ENCODE results near the gene FAM187B. TPM values are rescaled to one million over a fixed set of nuclear protein-coding genes. Genes with fewer than 3 reads are reported as not detected.

FAM187B gene
- total RNA-seq, 1 donor from 2014 or later, result not detected

GRCh38 chr19:35256566-35256965 lies 28.0 kb upstream of the FAM187B start:
- Mint-ChIP-seq H3K4me1 (ENCODE audit: low read depth) (peaks cover 4% of the 10 kb centered on the region), H3K36me3 (ENCODE audit: low read depth) (no peaks in the 10 kb centered on the region), H3K27ac (no peak overlapping the region), H3K9me3 (no peaks in the 10 kb centered on the region), H3K4me3 (ENCODE audit: low read depth) (no peak overlapping the region), H3K27me3 (ENCODE audit: low read depth) (no peaks in the 10 kb centered on the region)
- no peak for DNase-seq (ENCODE audit: low spot score)
- intact Hi-C loops (cut with micrococcal nuclease), result no loop called here

GRCh38 chr19:35254341-35255297 lies 26.1 kb upstream of the FAM187B start:
- no peaks in the 10 kb centered on the region for H3K9me3 Mint-ChIP-seq
- peaks cover 15% of the 10 kb centered on the region for H3K27me3 Mint-ChIP-seq (ENCODE audit: low read depth)
- H3K27ac Mint-ChIP-seq, result no peak overlapping the region
- intact Hi-C loops (cut with micrococcal nuclease), result no loop called here
- no peak overlapping the region for H3K4me3 Mint-ChIP-seq (ENCODE audit: low read depth)
- H3K4me1 Mint-ChIP-seq (ENCODE audit: low read depth), result peaks cover 4% of the 10 kb centered on the region
- no peaks in the 10 kb centered on the region for H3K36me3 Mint-ChIP-seq (ENCODE audit: low read depth)
- DNase-seq (ENCODE audit: low spot score), result no peak

- DNase-seq (ENCODE audit: low spot score), result no peak
Observed at GRCh38 chr19:35253316-35254286, 25.1 kb upstream of the FAM187B start.

GRCh38 chr19:35251456-35251855 lies 22.9 kb upstream of the FAM187B start:
- H3K27ac Mint-ChIP-seq, result no peak overlapping the region
- H3K4me3 Mint-ChIP-seq (ENCODE audit: low read depth), result no peak overlapping the region
- H3K27me3 Mint-ChIP-seq (ENCODE audit: low read depth), result peaks cover 38% of the 10 kb centered on the region
- H3K4me1 Mint-ChIP-seq (ENCODE audit: low read depth), result peaks cover 4% of the 10 kb centered on the region
- no peaks in the 10 kb centered on the region for H3K36me3 Mint-ChIP-seq (ENCODE audit: low read depth)
- no peaks in the 10 kb centered on the region for H3K9me3 Mint-ChIP-seq
- DNase-seq (ENCODE audit: low spot score), result no peak
- intact Hi-C loops (cut with micrococcal nuclease), result no loop called here

More at GRCh38 chr19:35253316-35254286, 25.1 kb upstream of the FAM187B start:
- H3K4me3 Mint-ChIP-seq (ENCODE audit: low read depth), result no peak overlapping the region
- H3K4me1 Mint-ChIP-seq (ENCODE audit: low read depth), result peaks cover 4% of the 10 kb centered on the region
- no peaks in the 10 kb centered on the region for H3K9me3 Mint-ChIP-seq
- peaks cover 25% of the 10 kb centered on the region for H3K27me3 Mint-ChIP-seq (ENCODE audit: low read depth)
- H3K27ac Mint-ChIP-seq, result no peak overlapping the region
- H3K36me3 Mint-ChIP-seq (ENCODE audit: low read depth), result no peaks in the 10 kb centered on the region
- intact Hi-C loops (cut with micrococcal nuclease), result no loop called here

- Mint-ChIP-seq H3K27ac (no peak overlapping the region), H3K9me3 (no peaks in the 10 kb centered on the region), H3K4me3 (ENCODE audit: low read depth) (no peak overlapping the region), H3K4me1 (ENCODE audit: low read depth) (peaks cover 4% of the 10 kb centered on the region), H3K36me3 (ENCODE audit: low read depth) (no peaks in the 10 kb centered on the region), H3K27me3 (ENCODE audit: low read depth) (peaks cover 46% of the 10 kb centered on the region)
- DNase-seq (ENCODE audit: low spot score), result no peak
- intact Hi-C loops (cut with micrococcal nuclease), result no loop called here
Observed at GRCh38 chr19:35249848-35250711, 21.5 kb upstream of the FAM187B start.

- Mint-ChIP-seq H3K27me3 (ENCODE audit: low read depth) (peaks cover 52% of the 10 kb centered on the region), H3K9me3 (peaks cover 5% of the 10 kb centered on the region), H3K4me1 (ENCODE audit: low read depth) (peaks cover 4% of the 10 kb centered on the region), H3K27ac (no peak overlapping the region), H3K36me3 (ENCODE audit: low read depth) (no peaks in the 10 kb centered on the region), H3K4me3 (ENCODE audit: low read depth) (peak overlapping the region; percentile 69)
- no peak for DNase-seq (ENCODE audit: low spot score)
- intact Hi-C loops (cut with micrococcal nuclease), result no loop called here
Observed at GRCh38 chr19:35249146-35249847, 20.8 kb upstream of the FAM187B start.

- H3K36me3 Mint-ChIP-seq (ENCODE audit: low read depth), result no peaks in the 10 kb centered on the region
- no peak for DNase-seq (ENCODE audit: low spot score)
- peaks cover 10% of the 10 kb centered on the region for H3K9me3 Mint-ChIP-seq
- H3K4me1 Mint-ChIP-seq (ENCODE audit: low read depth), result peaks cover 4% of the 10 kb centered on the region
- no peak within 1 kb of the TSS for H3K27ac Mint-ChIP-seq
- intact Hi-C loops (cut with micrococcal nuclease), result no loop called here
- H3K4me3 Mint-ChIP-seq (ENCODE audit: low read depth), result peak within 1 kb of the TSS; percentile 69
- H3K27me3 Mint-ChIP-seq (ENCODE audit: low read depth), result peaks cover 60% of the 10 kb centered on the region
Observed at GRCh38 chr19:35248310-35249145, 20.0 kb upstream of the FAM187B start, which contains the start of gene LSR. TSS of gene LSR (plus strand) at chr19:35249002. CDS start at chr19:35249023, 21 bp downstream.

GRCh38 chr19:35247526-35248309 lies 19.2 kb upstream of the FAM187B start:
- intact Hi-C loops (cut with micrococcal nuclease), result no loop called here
- DNase-seq (ENCODE audit: low spot score), result no peak
- Mint-ChIP-seq H3K9me3 (peaks cover 13% of the 10 kb centered on the region), H3K4me1 (ENCODE audit: low read depth) (peaks cover 4% of the 10 kb centered on the region), H3K27ac (no peak overlapping the region), H3K4me3 (ENCODE audit: low read depth) (peak overlapping the region; percentile 69), H3K36me3 (ENCODE audit: low read depth) (no peaks in the 10 kb centered on the region), H3K27me3 (ENCODE audit: low read depth) (peaks cover 68% of the 10 kb centered on the region)

GRCh38 chr19:35246466-35247092 lies 18.0 kb upstream of the FAM187B start:
- intact Hi-C loops (cut with micrococcal nuclease), result no loop called here
- peaks cover 18% of the 10 kb centered on the region for H3K9me3 Mint-ChIP-seq
- no peak overlapping the region for H3K4me3 Mint-ChIP-seq (ENCODE audit: low read depth)
- H3K36me3 Mint-ChIP-seq (ENCODE audit: low read depth), result no peaks in the 10 kb centered on the region
- peaks cover 73% of the 10 kb centered on the region for H3K27me3 Mint-ChIP-seq (ENCODE audit: low read depth)
- peaks cover 4% of the 10 kb centered on the region for H3K4me1 Mint-ChIP-seq (ENCODE audit: low read depth)
- DNase-seq (ENCODE audit: low spot score), result no peak
- H3K27ac Mint-ChIP-seq, result no peak overlapping the region

- H3K9me3 Mint-ChIP-seq, result peaks cover 27% of the 10 kb centered on the region
- peaks cover 13% of the 10 kb centered on the region for H3K4me1 Mint-ChIP-seq (ENCODE audit: low read depth)
- no peak overlapping the region for H3K27ac Mint-ChIP-seq
- no peak for DNase-seq (ENCODE audit: low spot score)
- no peak overlapping the region for H3K4me3 Mint-ChIP-seq (ENCODE audit: low read depth)
- intact Hi-C loops (cut with micrococcal nuclease), result no loop called here
- peaks cover 48% of the 10 kb centered on the region for H3K27me3 Mint-ChIP-seq (ENCODE audit: low read depth)
- peaks cover 8% of the 10 kb centered on the region for H3K36me3 Mint-ChIP-seq (ENCODE audit: low read depth)
Observed at GRCh38 chr19:35241417-35241816, 12.9 kb upstream of the FAM187B start.

Measured in activated T-helper 2 cell treated with anti-CD3 and anti-CD28 coated beads, Interferon-gamma antibody, Interleukin-2, Interleukin-4, amounts not matched to agents 10 μg/mL and 5 μg/mL and 100 μg/mL, durations not matched to agents 14 hours and 24 hours and 36 hours (primary cell).